Astrocyte of the hippocampus (primary cell): ENCODE measurements around the gene ZNF432.
A peak's percentile ranks its signal among the peaks of the same experiment; 100 is the strongest.

ENCODE experiments used
- DNase-seq: peaks from one replicate; pipeline ENCODE4 v3.0.0; 2011; ENCODE audit warnings: low read depth, low spot score

The ZNF432 gene

DNA sequence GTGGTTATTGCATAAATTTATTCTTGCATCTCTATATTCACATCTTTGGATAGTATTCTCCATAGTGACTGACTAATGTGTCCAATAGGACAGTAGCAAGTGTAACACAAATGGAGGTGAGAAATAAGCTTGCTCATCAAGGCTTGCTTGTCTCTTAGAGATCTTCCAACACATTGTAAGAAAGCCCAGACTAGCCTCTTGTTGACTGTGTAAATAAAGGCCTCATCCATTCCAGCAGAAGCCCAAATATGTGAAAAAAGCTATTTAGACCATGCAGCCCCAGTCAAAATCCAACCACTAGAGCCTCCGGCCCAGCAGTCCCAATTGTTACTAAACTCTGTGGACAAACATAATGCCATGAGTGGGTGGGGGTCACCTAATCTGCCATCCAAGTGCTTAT, 38.0 kb downstream of the ZNF432 start:
- no peak for DNase-seq

DNA sequence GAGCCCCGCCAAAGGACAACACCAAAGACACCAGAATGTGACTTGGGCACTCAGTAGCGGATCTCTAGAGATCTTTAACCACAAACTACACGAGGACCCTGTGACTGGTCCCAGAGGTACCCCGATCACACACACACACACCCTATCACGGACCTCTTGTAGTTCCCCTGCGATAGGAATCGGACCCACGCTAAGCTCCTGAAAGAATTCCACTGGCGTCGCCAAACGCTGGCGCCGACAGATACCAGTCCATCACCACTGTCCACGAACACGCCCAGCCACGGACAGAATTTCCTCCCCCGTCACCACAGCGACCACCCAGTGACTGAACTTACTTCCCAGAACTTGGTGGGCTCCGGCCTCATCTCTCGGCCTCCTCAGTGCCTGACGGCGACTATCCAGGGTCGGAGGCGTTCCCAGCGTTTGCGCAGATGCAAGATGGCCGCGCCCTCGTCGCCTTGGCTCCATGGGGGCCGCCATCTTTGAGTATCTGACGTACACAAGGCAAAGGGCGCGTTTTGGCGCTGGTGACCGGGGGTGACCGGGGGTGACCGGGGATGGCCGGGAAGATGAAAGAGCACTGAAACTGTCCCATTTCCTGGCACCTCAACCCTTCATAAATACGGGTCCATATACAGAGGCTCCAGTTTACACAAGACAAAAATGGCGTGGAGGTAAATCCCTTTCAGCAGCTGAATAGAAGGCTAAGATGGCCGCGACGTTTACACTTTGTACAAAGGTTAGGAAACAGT, 40.7 kb downstream of the ZNF432 start, which contains the start of gene ZNF615:
Gene ZNF615, minus strand, starts transcription at position 406 of the 752 bp plus-strand sequence. CDS start 4,500 bp downstream, outside the sequence.
- DNase-seq = peak; percentile 95

DNA sequence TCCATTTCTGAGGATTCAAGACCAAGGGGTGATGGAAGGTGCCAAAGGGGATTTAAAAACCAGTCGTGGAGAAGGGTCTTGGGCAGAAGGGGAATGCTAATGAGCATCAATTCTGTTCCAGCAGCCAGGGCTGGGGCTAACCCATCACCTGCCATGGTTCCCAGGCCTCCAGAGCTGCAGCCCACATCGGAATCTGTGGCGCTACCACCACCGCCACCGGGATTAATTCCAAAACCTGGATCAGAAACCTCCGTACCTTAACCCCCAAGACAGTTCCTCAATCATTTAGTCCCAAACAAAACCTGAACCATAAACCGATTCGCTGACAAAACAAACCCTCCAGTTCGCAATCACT, 41.2 kb downstream of the ZNF432 start:
- DNase-seq = no peak

DNA sequence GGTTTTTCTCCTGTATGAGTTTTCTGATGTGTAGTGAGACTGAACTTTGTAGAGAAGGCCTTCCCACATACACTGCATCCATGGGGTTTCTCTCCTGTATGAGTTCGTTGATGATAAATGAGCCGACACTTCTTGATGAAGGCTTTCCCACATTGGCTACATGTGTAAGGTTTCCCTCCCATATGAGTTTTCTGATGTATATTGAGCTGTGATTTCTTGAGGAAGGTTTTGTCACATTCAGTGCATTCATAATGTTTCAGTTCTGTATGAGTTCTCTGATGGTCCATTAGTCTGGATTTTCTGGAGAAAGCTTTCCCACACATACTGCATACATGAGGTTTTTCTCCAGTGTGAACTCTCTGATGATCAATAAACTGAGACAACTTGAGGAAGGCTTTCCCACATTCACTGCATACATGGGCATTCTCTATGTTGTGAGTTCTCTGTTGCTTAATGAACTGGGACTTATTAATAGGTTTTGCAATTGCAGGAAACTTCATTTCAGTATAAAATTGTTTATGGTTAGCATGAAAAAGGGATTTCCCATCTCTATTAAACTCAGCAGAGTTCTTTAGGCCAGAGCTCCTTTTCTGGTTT, 54.5 kb downstream of the ZNF432 start:
- no peak for DNase-seq

DNA sequence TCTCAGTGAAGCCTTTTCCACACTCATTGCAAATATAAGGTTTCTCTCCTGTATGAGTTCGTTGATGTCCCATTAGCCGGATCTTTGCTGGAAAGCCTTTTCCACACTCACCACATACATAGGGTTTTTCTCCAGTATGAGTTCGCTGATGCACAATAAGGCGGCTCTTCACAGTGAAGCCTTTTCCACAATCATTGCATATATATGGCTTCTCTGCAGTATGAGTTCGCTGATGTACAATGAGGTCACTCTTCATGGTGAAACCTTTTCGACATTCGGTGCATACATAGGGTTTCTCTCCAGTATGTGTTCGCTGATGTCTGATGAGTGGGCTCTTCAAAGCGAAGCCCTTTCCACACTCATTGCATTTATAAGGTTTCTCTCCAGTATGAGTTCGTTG, 55.2 kb downstream of the ZNF432 start:
- no peak for DNase-seq

DNA sequence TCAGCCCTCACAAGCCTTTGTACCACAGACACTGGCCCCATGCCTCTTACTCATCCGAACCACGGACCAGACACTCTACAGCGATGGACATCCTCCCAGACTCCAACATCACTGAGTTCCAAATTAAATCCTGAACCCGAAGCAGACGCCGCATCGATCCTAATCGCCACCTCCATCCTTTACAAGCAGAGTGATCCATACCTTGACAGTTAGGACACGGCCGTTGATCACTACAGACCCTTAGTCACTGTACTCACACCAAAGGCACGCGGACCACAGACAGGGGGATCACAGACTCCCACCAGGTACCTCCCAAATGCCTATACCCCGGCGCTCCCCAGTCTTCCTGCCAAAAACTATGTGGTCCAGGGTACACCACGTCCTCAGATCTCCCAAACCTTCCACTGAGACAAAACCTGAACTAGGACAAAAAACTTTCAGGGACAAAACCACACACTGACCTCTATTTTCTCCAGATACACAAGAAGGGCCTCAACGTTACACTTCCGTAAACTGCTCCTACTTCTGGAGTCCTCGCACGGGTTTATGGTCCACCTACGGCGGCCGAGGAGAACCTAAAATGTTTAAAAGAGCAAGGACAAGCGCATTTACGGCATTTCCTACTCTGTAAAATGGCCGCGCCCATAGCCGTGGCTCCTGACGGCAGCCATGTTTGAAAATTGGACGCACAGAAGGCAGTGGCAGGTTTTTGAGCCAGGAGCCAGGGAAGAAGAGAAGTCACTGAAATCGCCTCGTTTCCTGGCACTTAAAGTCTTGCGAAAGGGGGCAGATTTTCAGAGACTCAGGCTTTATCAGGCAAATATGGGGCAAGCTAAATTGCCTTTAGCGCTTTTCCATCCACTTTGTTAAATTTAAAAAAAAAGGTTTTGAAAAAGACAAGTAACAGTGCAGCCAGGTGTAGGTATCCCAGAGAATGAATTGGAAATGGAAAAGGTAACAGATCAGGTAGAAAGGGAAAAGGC, 62.0 kb downstream of the ZNF432 start, which contains the start of gene ZNF350:
Gene ZNF350, minus strand, starts transcription at position 532 of the 983 bp plus-strand sequence. CDS start 12,480 bp downstream, outside the sequence.
- DNase-seq = peak; percentile 97

DNA sequence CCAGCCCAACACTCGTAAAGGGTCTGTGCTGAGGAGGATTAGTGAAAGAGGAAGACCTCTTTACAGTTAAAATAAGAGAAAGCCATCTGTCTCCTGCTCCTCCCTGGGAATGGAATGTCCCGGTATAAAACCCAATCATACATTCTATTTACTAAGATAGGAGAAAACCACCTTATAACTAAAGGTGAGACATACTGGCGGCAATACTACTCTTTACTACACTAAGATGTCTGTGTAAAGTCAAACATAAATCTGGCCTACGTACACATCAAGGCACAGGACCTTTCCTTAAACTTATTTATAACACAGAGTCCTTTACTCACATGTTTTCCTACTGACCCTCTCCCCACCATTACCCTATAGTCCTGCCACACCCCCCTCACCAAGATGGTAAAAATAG, 65.3 kb downstream of the ZNF432 start:
- no peak for DNase-seq
